HCT116 (cell line): ENCODE data around the gene CGB1. TPM values are rescaled to one million over a fixed set of nuclear protein-coding genes. Genes with fewer than 3 reads are reported as not detected.

Experiments
- ATAC-seq: fragments of 200-7000 bp; cut with Tn5 transposase; 2 replicates; pipeline ENCODE4 v1.9.1; 2020; ENCODE audit warnings: mild to moderate bottlenecking, moderate library complexity
- BruUV-seq: library from RNA; stranded (reverse); fragments of 400-500 nt; replicated peaks from 2 replicates; lab custom pipeline; 2021; lab: Mats Ljungman, UMichigan
- CTCF ChIA-PET: fragments of 300-600 bp; sonication (Branson Sonifier 250); formaldehyde crosslinking; loops from one replicate; lab custom pipeline; 2021; ENCODE audit warnings: antibody characterized with exemption; lab: Charles Lee
- POLR2A ChIA-PET: fragments of 300-600, 350-600 bp; sonication (Branson Sonifier 250); formaldehyde crosslinking; loops from one replicate; lab custom pipeline; 2021; ENCODE audit warnings: antibody characterized with exemption; lab: Charles Lee
- RAD21 ChIA-PET, 2 experiments: fragments of 300-600 bp; sonication (Branson Sonifier 250); formaldehyde crosslinking; loops; one replicate each; lab custom pipeline; 2023; ENCODE audit warnings: low total read pairs in 2 of 2; ENCODE audit not compliant: uncharacterized antibody in 2 of 2, unreplicated experiment in 2 of 2, low non-redundant PET in 1 of 2; lab: Charles Lee
- DNase-seq: peaks from one replicate; pipeline ENCODE4 v3.0.0-alpha.2; 2010; ENCODE audit warnings: low read depth, low spot score
- H2AFZ ChIP-seq: fragments of 200-600 bp; shearing (Covaris generic), sonication (generic); 2 replicates; pipeline ENCODE4 v1.6.1; 2017; ENCODE audit warnings: low read depth, mixed run types, mixed read lengths, antibody characterized with exemption, low read length; ENCODE audit not compliant: poor library complexity, severe bottlenecking
- H3K27ac ChIP-seq: 2 replicates; pipeline ENCODE4 v1.5.1; 2012; ENCODE audit warnings: low read depth, low read length
- H3K27me3 ChIP-seq: fragments of 200-600 bp; sonication (generic); 2 replicates; pipeline ENCODE4 v1.6.1; 2016; ENCODE audit warnings: mixed run types, low read length, mixed read lengths; ENCODE audit not compliant: insufficient read depth
- H3K36me3 ChIP-seq, 2 experiments: fragments of 200-500 bp in 1 of 2; fragments of 200-600 bp in 1 of 2; sonication (Bioruptor generic) in 1 of 2; sonication (generic) in 1 of 2; 2 replicates each; pipeline versions ENCODE4 v1.5.1 to v1.6.1; 2014 to 2016; ENCODE audit warnings: low read length in 2 of 2, inconsistent platforms in 1 of 2, mixed read lengths in 1 of 2, mixed run types in 1 of 2; ENCODE audit not compliant: insufficient read depth in 2 of 2, control insufficient read depth in 1 of 2
- H3K4me1 ChIP-seq, 2 experiments: fragments of 200-600 bp in 1 of 2; sonication (generic) in 1 of 2; 2 replicates each; pipeline versions ENCODE4 v1.5.1 to v1.6.1; 2012 to 2017; ENCODE audit warnings: low read length in 2 of 2, inconsistent platforms in 1 of 2, mild to moderate bottlenecking in 1 of 2, mixed read lengths in 1 of 2, mixed run types in 1 of 2, moderate library complexity in 1 of 2; ENCODE audit not compliant: insufficient read depth in 2 of 2, control insufficient read depth in 1 of 2
- H3K4me2 ChIP-seq: fragments of 200-600 bp; sonication (generic); 2 replicates; pipeline ENCODE4 v1.6.1; 2017; ENCODE audit warnings: mixed run types, low read length, mixed read lengths
- H3K4me3 ChIP-seq, 2 experiments: fragments of 200-600 bp in 1 of 2; sonication (generic) in 1 of 2; replicated peaks in 1 of 2; 2 replicates each; pipeline ENCODE4 v1.5.1; 2011 to 2016; ENCODE audit warnings: low read length in 2 of 2, control low read depth in 1 of 2, low read depth in 1 of 2, mild to moderate bottlenecking in 1 of 2, mixed read lengths in 1 of 2, mixed run types in 1 of 2
- H3K79me2 ChIP-seq: fragments of 200-600 bp; sonication (generic); 2 replicates; pipeline ENCODE4 v1.6.1; 2017; ENCODE audit warnings: mild to moderate bottlenecking, mixed run types, low read length, moderate library complexity, mixed read lengths; ENCODE audit not compliant: insufficient read depth
- H3K9ac ChIP-seq: fragments of 200-600 bp; sonication (generic); 2 replicates; pipeline ENCODE4 v1.6.1; 2016; ENCODE audit warnings: low read length, mixed read lengths
- H3K9me2 ChIP-seq: fragments of 200-600 bp; sonication (generic), shearing (Covaris generic); 2 replicates; pipeline ENCODE4 v1.6.1; 2017; ENCODE audit warnings: mixed run types, mild to moderate bottlenecking, moderate library complexity; ENCODE audit not compliant: insufficient read depth
- H3K9me3 ChIP-seq, 2 experiments: fragments of 200-500 bp in 1 of 2; fragments of 200-600 bp in 1 of 2; sonication (Bioruptor generic) in 1 of 2; sonication (generic) in 1 of 2; 2 replicates each; pipeline ENCODE4 v1.6.1; 2014 to 2017; ENCODE audit warnings: low read length in 2 of 2, mixed read lengths in 2 of 2, inconsistent platforms in 1 of 2, low read depth in 1 of 2, mild to moderate bottlenecking in 1 of 2, mixed run types in 1 of 2, moderate library complexity in 1 of 2; ENCODE audit not compliant: control insufficient read depth in 1 of 2, insufficient read depth in 1 of 2
- H4K20me1 ChIP-seq: fragments of 200-600 bp; sonication (generic), shearing (Covaris generic); 2 replicates; pipeline ENCODE4 v1.6.1; 2017; ENCODE audit warnings: mixed run types, mild to moderate bottlenecking, moderate library complexity; ENCODE audit not compliant: insufficient read depth
- ATF3 ChIP-seq: IDR thresholded peaks from 2 replicates; pipeline ENCODE4 v1.6.1; 2012
- CBX3 ChIP-seq: IDR thresholded peaks from 2 replicates; pipeline ENCODE4 v1.6.1; 2012; ENCODE audit warnings: low read depth
- CTCF ChIP-seq, 3 experiments: fragments of 200-600 bp in 1 of 3; sonication (generic) in 1 of 3; IDR thresholded peaks in 2 of 3; conservative IDR thresholded peaks in 1 of 3; 2 replicates each; pipeline ENCODE4 v1.5.1; 2012 to 2017; ENCODE audit warnings: low read depth in 2 of 3, low read length in 2 of 3, antibody characterized with exemption in 1 of 3, borderline replicate concordance in 1 of 3, control low read depth in 1 of 3, mild to moderate bottlenecking in 1 of 3, mixed read lengths in 1 of 3, mixed run types in 1 of 3, moderate library complexity in 1 of 3; ENCODE audit not compliant: insufficient read depth in 1 of 3
- EZH2phosphoT487 ChIP-seq: fragments of 200-600 bp; IDR thresholded peaks from 2 replicates; pipeline ENCODE4 v1.6.1; 2018; ENCODE audit warnings: antibody characterized with exemption, borderline replicate concordance
- MAX ChIP-seq: IDR thresholded peaks from 2 replicates; pipeline ENCODE4 v1.6.1; 2012
- POLR2A ChIP-seq: IDR thresholded peaks from 2 replicates; pipeline ENCODE4 v1.7.0; 2011; ENCODE audit warnings: borderline replicate concordance; ENCODE audit not compliant: insufficient read depth, insufficient read length; ENCODE audit errors: extremely low read depth
- RAD21 ChIP-seq: IDR thresholded peaks from 2 replicates; pipeline ENCODE4 v1.6.1; 2012; ENCODE audit warnings: low read depth, mild to moderate bottlenecking
- REST ChIP-seq: IDR thresholded peaks from 2 replicates; pipeline ENCODE4 v1.6.1; 2012; ENCODE audit warnings: low read depth
- TCF7L2 ChIP-seq: IDR thresholded peaks from 2 replicates; pipeline ENCODE4 v1.7.0; 2011; ENCODE audit warnings: borderline replicate concordance, inconsistent platforms; ENCODE audit not compliant: insufficient read depth, insufficient read length; ENCODE audit errors: extremely low read depth
- YY1 ChIP-seq: IDR thresholded peaks from 2 replicates; pipeline ENCODE4 v1.6.1; 2011; ENCODE audit warnings: low read length, low read depth, moderate library complexity, mild to moderate bottlenecking; ENCODE audit not compliant: insufficient replicate concordance; ENCODE audit errors: extremely low read depth
- ZFX ChIP-seq: fragments of 450-650 bp; IDR thresholded peaks from 2 replicates; pipeline ENCODE4 v1.6.1; 2017
- intact Hi-C: fragments of 100-400 bp; cut with micrococcal nuclease; formaldehyde crosslinking; loops from 2 replicates; pipeline ENCODE4 v1.10.0; 2022
- total RNA-seq: library from RNA; stranded (reverse); gene quantifications from one replicate; pipeline ENCODE4 v1.2.1, GENCODE V29; 2021; ENCODE audit not compliant: unreplicated experiment

The CGB1 gene
- total RNA-seq, 1 experiment from 2014 or later: 0.76 TPM

- peaks cover 8 to 24% of the 10 kb centered on the region in 2 experiments; a peak in 3 of 4 replicates for H3K36me3 ChIP-seq
- POLR2A ChIA-PET: interaction anchor here (0.6 to 1.0 kb wide), 2 partner anchors 16 to 76 kb away, joined by 3 read pairs; no protein-coding TSS in a partner anchor
- RAD21 ChIA-PET: interaction anchor here in 1 of 2 experiments (0.7 kb wide), 1 partner anchor 100 kb away, joined by 3 read pairs; no protein-coding TSS in a partner anchor
- intact Hi-C loops: loop anchor here (2.0 to 5.0 kb wide), 2 partner anchors 211 to 224 kb away; no protein-coding TSS in a partner anchor
- BruUV-seq: no TSS peak
- H3K9ac ChIP-seq: no peak overlapping the region
- peak overlapping the region; percentile 41 for H3K27ac ChIP-seq
- peaks cover 87% of the 10 kb centered on the region for H3K79me2 ChIP-seq
- H3K27me3 ChIP-seq: no peaks in the 10 kb centered on the region
- CTCF ChIA-PET: interaction anchor here (0.6 to 2.0 kb wide), 10 partner anchors 10 to 211 kb away, joined by 3 to 7 read pairs (median 4); no protein-coding TSS in a partner anchor
- no peaks in the 10 kb centered on the region for H3K9me2 ChIP-seq
- no peak for TF ChIP-seq REST
- TF ChIP-seq ATF3: no peak
- TF ChIP-seq EZH2phosphoT487: no peak
- no peak for TF ChIP-seq ZFX
- TF ChIP-seq TCF7L2: peak; percentile 40
- peak; percentile 69 for TF ChIP-seq RAD21
- 0 out of 2 replicates have a peak, but pooled peaks have one; percentile 27 for TF ChIP-seq MAX
- no peak for TF ChIP-seq CBX3
- TF ChIP-seq POLR2A: no peak
- TF ChIP-seq CTCF (IDR thresholded peaks at IDR 0.05 in 2 of 3, conservative IDR thresholded peaks at IDR 0.05 in 1 of 3; ENCODE audit: borderline replicate concordance in 1 of 3, insufficient read depth in 1 of 3, low read depth in 2 of 3, low read length in 2 of 3): peak; percentile 67 to 80 (median 74); a peak in 5 of 6 replicates
- TF ChIP-seq YY1: no peak
- TF ChIP-seq, all 23 proteins: peak for 4
- Histone ChIP-seq H3K4me3 (no peak overlapping the region), H4K20me1 (peaks cover 14% of the 10 kb centered on the region; the same call in 1 of the 2 replicates), H2AFZ (no peak overlapping the region), H3K9me3 (no peaks in the 10 kb centered on the region), H3K4me1 (peaks cover 9 to 23% of the 10 kb centered on the region in 2 experiments), H3K4me2 (peak overlapping the region; percentile 7; the same call in 1 of the 2 replicates)
- ATAC-seq (peak; percentile 36), DNase-seq (peak; percentile 62)
Measured at GRCh38 chr19:48997972-48998371, 38.7 kb downstream of the CGB1 start.
